Stimulated activated naive B cell treated with anti-CD40 and anti-IgM and Interleukin-4, amounts not matched to agents 10 μg/mL and 1 μg/mL and 100 μg/mL, for 72 hours (primary cell): Measurements from ENCODE around the gene C1QTNF1.
A peak's percentile ranks its signal among the peaks of the same experiment; 100 is the strongest.
"Not testable (repeated sequence)": the region's sequence is repeated elsewhere in the genome, so short reads cannot be mapped to it uniquely, and the experiment has no call there.

ENCODE experiments used
- ATAC-seq, 2 donors: fragments of 150-1000 bp; cut with Tn5 transposase; replicated peaks; 2 replicates each; pipeline ENCODE4 v1.10.0; 2021; ENCODE audit warnings: moderate library complexity in 1 of 2
- DNase-seq: peaks from one replicate; pipeline ENCODE4 v3.0.0; 2021
- H3K27ac Mint-ChIP-seq: one replicate; pipeline ENCODE4 v1.8.0; 2022; ENCODE audit warnings: mild to moderate bottlenecking, mixed read lengths
- H3K27me3 Mint-ChIP-seq, 2 donors: one replicate each; pipeline ENCODE4 v1.8.0; 2022; ENCODE audit warnings: mixed read lengths in 2 of 2
- H3K36me3 Mint-ChIP-seq, 2 donors: one replicate each; pipeline ENCODE4 v1.8.0; 2022; ENCODE audit warnings: mixed read lengths in 2 of 2, mild to moderate bottlenecking in 1 of 2
- H3K4me1 Mint-ChIP-seq, 2 donors: one replicate each; pipeline ENCODE4 v1.8.0; 2022; ENCODE audit warnings: mixed read lengths in 2 of 2, mild to moderate bottlenecking in 1 of 2
- H3K4me3 Mint-ChIP-seq, 2 donors: one replicate each; pipeline ENCODE4 v1.8.0; 2022; ENCODE audit warnings: mild to moderate bottlenecking in 2 of 2, mixed read lengths in 2 of 2, moderate library complexity in 1 of 2
- H3K9me3 Mint-ChIP-seq, 2 donors: one replicate each; pipeline ENCODE4 v1.8.0; 2022; ENCODE audit warnings: mixed read lengths in 2 of 2, mild to moderate bottlenecking in 1 of 2

The C1QTNF1 gene

DNA sequence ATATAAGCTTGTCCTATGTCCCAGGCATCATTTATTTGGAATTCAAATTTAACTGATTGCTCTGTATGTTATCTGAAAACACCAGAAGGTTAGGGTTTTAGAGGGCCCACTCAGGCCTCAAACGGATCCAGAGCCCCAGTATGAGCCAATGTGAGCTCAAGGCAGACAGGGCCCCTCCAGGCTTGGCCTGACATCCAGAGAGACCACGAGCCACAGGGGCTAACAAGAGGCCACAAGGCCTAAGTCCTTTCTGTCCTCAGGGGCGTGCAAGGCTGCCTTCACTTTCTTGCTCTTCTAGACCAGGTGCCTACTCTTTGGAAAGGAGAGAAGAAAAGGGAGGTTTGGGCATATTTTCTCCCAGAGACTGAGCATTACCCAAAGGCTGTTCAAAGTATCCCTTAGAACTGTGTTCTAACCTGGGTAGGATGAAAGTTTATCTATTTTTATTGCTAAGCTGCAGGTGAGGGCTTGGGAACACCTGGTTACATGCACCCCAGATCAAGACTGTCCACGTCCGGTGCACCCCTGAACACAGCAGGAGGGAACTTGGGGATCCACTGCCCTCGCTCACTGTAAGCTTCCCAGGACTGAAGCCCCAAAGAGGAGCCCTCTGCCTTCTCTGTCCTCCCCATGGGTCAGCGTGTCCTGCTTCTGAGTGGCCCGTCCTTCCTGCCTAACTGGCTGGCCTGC lies 49.2 kb downstream of the C1QTNF1 start:
- ATAC-seq = no peak
- Mint-ChIP-seq H3K36me3 (no peaks in the 10 kb centered on the region), H3K4me3 (no peak overlapping the region), H3K27me3 (peaks cover 0 to 4% of the 10 kb centered on the region in 2 donors), H3K27ac (no peak overlapping the region), H3K4me1 (peaks cover 7 to 14% of the 10 kb centered on the region in 2 donors), H3K9me3 (no peaks in the 10 kb centered on the region)
- no peak for DNase-seq

DNA sequence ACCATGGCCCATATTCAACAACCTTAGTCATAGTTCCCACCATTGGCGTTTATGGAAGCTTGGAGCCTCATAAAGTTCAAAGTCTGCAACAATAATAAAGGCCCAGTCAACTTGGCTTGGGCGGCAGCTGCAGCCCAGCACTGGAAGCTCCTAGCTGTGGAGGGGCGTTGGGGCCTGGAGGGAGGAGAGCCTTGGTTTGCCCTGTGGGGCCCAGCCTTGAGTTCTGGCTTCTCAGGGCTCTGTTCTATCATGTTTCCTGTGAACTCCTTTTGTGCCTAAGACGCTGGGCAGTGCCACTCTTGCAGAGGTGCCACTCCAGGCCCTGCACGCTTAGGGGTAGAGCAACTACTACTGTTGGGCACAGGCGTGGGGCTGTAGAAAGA lies 49.7 kb downstream of the C1QTNF1 start:
- H3K4me3 Mint-ChIP-seq = no peak overlapping the region
- no peak for DNase-seq

GRCh38 chr17:79074121-79074648 lies 50.2 kb downstream of the C1QTNF1 start:
- Mint-ChIP-seq H3K4me3 (peak overlapping the region; percentile 81 to 96), H3K4me1 (peaks cover 9 to 14% of the 10 kb centered on the region in 2 donors)
- not testable (repeated sequence) for H3K27me3 Mint-ChIP-seq, ATAC-seq, H3K27ac Mint-ChIP-seq, DNase-seq, H3K36me3 Mint-ChIP-seq, H3K9me3 Mint-ChIP-seq

More for the DNA sequence above, 49.7 kb downstream of the C1QTNF1 start:
- Mint-ChIP-seq H3K36me3 (peaks cover 1 to 4% of the 10 kb centered on the region in 2 donors), H3K27ac (no peak overlapping the region), H3K27me3 (peaks cover 0 to 4% of the 10 kb centered on the region in 2 donors), H3K4me1 (peaks cover 7 to 14% of the 10 kb centered on the region in 2 donors), H3K9me3 (no peaks in the 10 kb centered on the region)
- ATAC-seq = no peak

- Mint-ChIP-seq H3K27ac (peak within 1 kb of the TSS; percentile 82), H3K9me3 (no peaks in the 10 kb centered on the region), H3K27me3 (peaks cover 0 to 4% of the 10 kb centered on the region in 2 donors), H3K4me1 (peaks cover 9 to 14% of the 10 kb centered on the region in 2 donors), H3K36me3 (peaks cover 13 to 14% of the 10 kb centered on the region in 2 donors), H3K4me3 (peak within 1 kb of the TSS; percentile 92 to 96)
- DNase-seq = peak; percentile 90
- ATAC-seq = peak; percentile 97
Measured at GRCh38 chr17:79074649-79075445, 50.9 kb downstream of the C1QTNF1 start, which contains the start of gene ENGASE. Gene ENGASE, plus strand, starts transcription at chr17:79074824. Its CDS starts 121 bp downstream, at chr17:79074945.

DNA sequence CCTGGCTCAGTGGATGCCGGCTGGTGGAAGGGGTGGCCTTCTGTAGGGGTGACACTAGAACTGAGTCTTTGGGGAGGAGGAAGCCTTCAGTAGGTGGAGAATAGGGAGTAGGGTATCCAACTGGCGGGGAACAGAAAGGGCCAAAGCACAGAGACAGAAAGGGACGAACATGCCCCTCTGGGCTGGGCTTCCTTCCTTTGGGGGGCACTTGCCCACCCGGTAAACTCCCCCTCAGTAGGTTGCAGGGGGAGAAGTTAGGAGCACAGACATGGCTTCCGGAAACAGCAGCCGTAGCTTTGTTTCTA lies 51.4 kb downstream of the C1QTNF1 start:
- peak; percentile 52 for ATAC-seq
- H3K4me3 Mint-ChIP-seq = peak overlapping the region; percentile 92 to 96
- H3K36me3 Mint-ChIP-seq = peaks cover 17 to 19% of the 10 kb centered on the region in 2 donors
- peaks cover 0 to 2% of the 10 kb centered on the region in 2 donors for H3K27me3 Mint-ChIP-seq
- H3K27ac Mint-ChIP-seq = peak overlapping the region; percentile 82
- no peak for DNase-seq
- no peaks in the 10 kb centered on the region for H3K9me3 Mint-ChIP-seq
- H3K4me1 Mint-ChIP-seq = peaks cover 9 to 14% of the 10 kb centered on the region in 2 donors

DNA sequence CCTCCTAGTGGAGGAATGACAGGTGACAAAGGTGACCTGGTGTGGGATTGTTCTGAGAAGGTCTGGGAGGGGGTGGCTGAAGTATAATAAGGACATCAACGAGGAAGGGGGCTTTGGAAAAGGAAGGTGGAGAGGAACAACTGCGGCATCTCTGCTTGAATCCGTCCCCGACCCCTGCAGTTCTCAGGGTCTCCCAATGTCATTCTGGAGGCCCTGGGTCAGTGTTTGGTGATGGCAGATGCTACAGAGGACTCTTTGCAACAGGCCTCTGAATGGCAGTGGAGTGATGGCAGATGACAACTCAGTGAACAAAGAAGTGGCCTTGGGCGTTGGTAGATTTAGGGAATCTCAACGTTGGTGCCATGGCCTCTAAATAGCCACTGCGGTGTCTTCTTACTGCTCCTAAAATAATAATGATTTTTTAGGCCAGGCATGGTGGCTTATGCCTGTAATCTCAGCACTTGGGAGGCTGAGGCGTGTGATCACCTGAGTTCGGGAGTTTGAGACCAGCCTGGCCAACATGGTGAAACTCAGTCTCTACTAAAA lies 52.0 kb downstream of the C1QTNF1 start:
- H3K9me3 Mint-ChIP-seq = no peaks in the 10 kb centered on the region
- ATAC-seq (no peak), DNase-seq (no peak)
- H3K4me1 Mint-ChIP-seq = peaks cover 9 to 14% of the 10 kb centered on the region in 2 donors
- peaks cover 22 to 24% of the 10 kb centered on the region in 2 donors for H3K36me3 Mint-ChIP-seq
- peak overlapping the region; percentile 92 to 96 for H3K4me3 Mint-ChIP-seq
- peak overlapping the region; percentile 82 for H3K27ac Mint-ChIP-seq
- H3K27me3 Mint-ChIP-seq = no peaks in the 10 kb centered on the region

DNA sequence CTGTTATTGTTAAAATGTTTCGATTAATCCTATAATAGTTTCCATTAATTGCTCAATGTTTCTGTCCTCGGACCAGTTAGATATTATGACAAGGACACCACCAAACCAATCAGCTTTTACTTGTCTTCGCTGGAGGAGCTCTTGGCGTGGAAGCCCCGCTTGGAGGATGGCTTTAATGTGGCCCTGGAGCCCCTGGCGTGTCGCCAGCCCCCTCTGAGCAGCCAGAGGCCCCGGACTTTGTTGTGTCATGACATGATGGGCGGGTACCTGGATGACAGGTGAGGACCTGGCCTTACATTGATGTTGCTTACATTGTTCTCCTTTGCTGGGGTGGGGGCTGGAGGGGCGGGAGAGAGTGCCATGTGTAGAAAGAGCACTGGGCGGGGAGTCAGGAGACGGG lies 53.6 kb downstream of the C1QTNF1 start:
- Mint-ChIP-seq H3K4me1 (peaks cover 9 to 14% of the 10 kb centered on the region in 2 donors), H3K4me3 (no peak overlapping the region), H3K27ac (no peak overlapping the region), H3K36me3 (peaks cover 32 to 37% of the 10 kb centered on the region in 2 donors), H3K9me3 (no peaks in the 10 kb centered on the region), H3K27me3 (no peaks in the 10 kb centered on the region)
- DNase-seq (no peak), ATAC-seq (no peak)

DNA sequence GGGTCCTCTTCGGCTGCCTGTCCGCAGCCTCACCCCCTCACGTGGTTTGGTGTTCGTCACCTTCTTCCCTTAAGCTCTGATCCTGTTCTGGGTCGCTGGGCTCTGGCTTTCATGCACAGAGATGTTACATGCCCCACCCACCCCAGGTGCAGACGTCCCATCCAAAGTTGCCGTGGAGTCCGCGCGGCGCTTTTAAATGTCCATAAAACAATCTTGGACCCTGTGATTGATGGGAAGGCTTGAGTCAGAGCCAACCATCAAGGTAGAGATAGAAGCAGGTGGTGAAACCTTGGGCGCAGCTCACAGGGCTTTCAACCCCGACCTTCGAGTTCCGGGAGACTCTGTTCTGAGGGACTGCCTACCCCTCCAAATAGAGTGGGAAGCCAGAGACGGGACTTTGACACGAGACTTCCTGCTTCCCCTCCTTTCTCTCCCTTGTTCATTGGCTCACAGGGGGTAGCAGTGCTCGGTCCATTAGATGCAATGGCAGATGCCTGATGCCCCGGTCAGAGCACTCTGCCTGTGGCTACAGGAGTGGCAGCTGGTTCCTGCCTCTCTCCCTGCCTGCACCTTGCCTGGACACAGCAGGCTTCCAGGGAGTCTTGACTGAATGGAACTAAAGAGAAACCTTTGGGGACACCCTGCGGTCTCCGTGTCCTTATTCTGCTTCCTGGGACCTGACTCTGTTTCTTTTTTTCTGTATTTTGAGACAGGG lies 54.7 kb downstream of the C1QTNF1 start:
- H3K4me1 Mint-ChIP-seq = peaks cover 9 to 14% of the 10 kb centered on the region in 2 donors
- no peak overlapping the region for H3K4me3 Mint-ChIP-seq
- peaks cover 34 to 42% of the 10 kb centered on the region in 2 donors for H3K36me3 Mint-ChIP-seq
- no peak for ATAC-seq
- no peak overlapping the region for H3K27ac Mint-ChIP-seq
- H3K27me3 Mint-ChIP-seq = no peaks in the 10 kb centered on the region
- no peaks in the 10 kb centered on the region for H3K9me3 Mint-ChIP-seq
- DNase-seq = no peak

DNA sequence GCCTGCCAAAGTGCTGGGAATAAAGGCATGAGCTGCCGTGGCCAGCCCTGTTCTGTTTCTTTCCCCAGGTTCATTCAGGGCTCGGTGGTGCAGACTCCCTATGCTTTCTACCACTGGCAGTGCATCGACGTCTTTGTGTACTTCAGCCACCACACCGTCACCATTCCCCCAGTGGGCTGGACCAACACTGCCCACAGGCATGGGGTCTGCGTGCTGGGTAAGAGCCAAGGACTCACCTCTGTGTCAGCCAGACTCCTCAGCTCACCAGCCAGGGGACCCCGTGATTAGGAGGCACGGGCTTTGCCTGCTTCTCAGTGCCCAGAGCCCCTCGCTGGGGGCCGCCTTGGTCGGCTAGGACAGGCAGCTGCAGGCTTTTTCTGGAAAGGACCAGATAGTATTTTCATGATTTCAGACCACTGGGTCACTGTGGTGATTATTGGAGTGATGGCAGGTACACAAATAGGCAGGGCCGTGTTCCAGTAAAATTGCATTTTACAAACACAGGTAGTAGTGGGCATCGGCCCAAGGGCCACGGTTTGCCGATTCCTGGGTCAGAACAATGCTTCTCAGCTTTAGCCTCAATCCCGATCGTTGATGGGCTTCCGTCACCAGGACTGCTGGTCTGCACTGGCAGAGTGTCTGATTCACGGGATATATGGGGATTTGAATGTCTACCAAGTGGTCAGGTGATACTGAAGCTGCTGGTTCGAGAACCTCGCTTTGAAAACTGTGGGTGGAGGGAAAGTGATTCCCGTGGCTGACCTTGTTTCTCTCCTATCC lies 55.6 kb downstream of the C1QTNF1 start:
- Mint-ChIP-seq H3K4me3 (no peak overlapping the region), H3K9me3 (no peaks in the 10 kb centered on the region), H3K36me3 (peaks cover 38 to 47% of the 10 kb centered on the region in 2 donors), H3K27me3 (no peaks in the 10 kb centered on the region), H3K27ac (no peak overlapping the region), H3K4me1 (peaks cover 9 to 14% of the 10 kb centered on the region in 2 donors)
- ATAC-seq = no peak
- no peak for DNase-seq

DNA sequence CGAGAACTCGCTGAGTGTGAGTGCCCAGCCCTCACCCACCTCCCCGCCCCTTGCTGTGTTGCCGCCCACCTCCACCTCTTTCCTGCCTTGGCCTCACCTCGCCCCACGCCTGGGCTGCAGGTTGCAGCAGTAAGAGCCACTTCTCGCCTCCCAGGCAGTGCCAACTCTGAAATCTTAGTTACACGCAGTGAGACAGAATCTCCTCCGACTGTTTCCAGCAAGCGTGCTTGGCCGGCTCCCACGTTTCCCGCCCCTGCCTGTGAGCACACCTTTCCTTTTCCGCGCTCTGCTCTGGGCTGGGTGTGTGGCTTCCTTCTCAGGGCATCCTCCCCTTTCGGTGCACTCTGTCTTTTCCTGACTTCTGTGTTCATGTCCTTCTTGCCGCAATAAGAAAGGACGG lies 56.4 kb downstream of the C1QTNF1 start:
- no peak for ATAC-seq
- H3K27me3 Mint-ChIP-seq = no peaks in the 10 kb centered on the region
- peak overlapping the region; percentile 51 for H3K27ac Mint-ChIP-seq
- no peaks in the 10 kb centered on the region for H3K9me3 Mint-ChIP-seq
- H3K36me3 Mint-ChIP-seq = peaks cover 40 to 54% of the 10 kb centered on the region in 2 donors
- no peak overlapping the region for H3K4me3 Mint-ChIP-seq
- H3K4me1 Mint-ChIP-seq = peaks cover 7 to 10% of the 10 kb centered on the region in 2 donors
- no peak for DNase-seq

GRCh38 chr17:79080761-79081290 lies 56.9 kb downstream of the C1QTNF1 start:
- ATAC-seq (no peak), DNase-seq (no peak)
- peak overlapping the region; percentile 51 for H3K27ac Mint-ChIP-seq
- H3K4me1 Mint-ChIP-seq = peaks cover 3 to 5% of the 10 kb centered on the region in 2 donors
- no peaks in the 10 kb centered on the region for H3K9me3 Mint-ChIP-seq
- H3K27me3 Mint-ChIP-seq = no peaks in the 10 kb centered on the region
- peaks cover 42 to 57% of the 10 kb centered on the region in 2 donors for H3K36me3 Mint-ChIP-seq
- no peak overlapping the region for H3K4me3 Mint-ChIP-seq

GRCh38 chr17:79081571-79082276 lies 57.8 kb downstream of the C1QTNF1 start:
- H3K27me3 Mint-ChIP-seq = no peaks in the 10 kb centered on the region
- H3K4me1 Mint-ChIP-seq = peaks cover 0 to 2% of the 10 kb centered on the region in 2 donors
- ATAC-seq (no peak), DNase-seq (no peak)
- H3K4me3 Mint-ChIP-seq = no peak overlapping the region
- H3K27ac Mint-ChIP-seq = no peak overlapping the region
- H3K36me3 Mint-ChIP-seq = peaks cover 49 to 66% of the 10 kb centered on the region in 2 donors
- no peaks in the 10 kb centered on the region for H3K9me3 Mint-ChIP-seq
